ENCODE results near the gene NPB.

The NPB gene

GRCh38 chr17:81931557-81932332 lies 29.7 kb downstream of the NPB start:
- no peak overlapping the region for H3K4me3 ChIP-seq (ENCODE audit: control insufficient read depth, low read depth, low read length)
- TF ChIP-seq CTCF (conservative IDR thresholded peaks at IDR 0.05; ENCODE audit: control insufficient read depth, insufficient read depth, low read depth, low read length) = no peak
- DNase-seq (ENCODE audit: low read depth) = no peak

- no peak for TF ChIP-seq CTCF (conservative IDR thresholded peaks at IDR 0.05; ENCODE audit: control insufficient read depth, insufficient read depth, low read depth, low read length)
- no peak for DNase-seq (ENCODE audit: low read depth)
- H3K4me3 ChIP-seq (ENCODE audit: control insufficient read depth, low read depth, low read length) = no peak overlapping the region
Measured at GRCh38 chr17:81932333-81932983, 30.4 kb downstream of the NPB start.

GRCh38 chr17:81933178-81933699 lies 31.2 kb downstream of the NPB start:
- DNase-seq (ENCODE audit: low read depth) = no peak

GRCh38 chr17:81934098-81934757 lies 32.2 kb downstream of the NPB start:
- H3K4me3 ChIP-seq (ENCODE audit: control insufficient read depth, low read depth, low read length) = no peak overlapping the region
- no peak for DNase-seq (ENCODE audit: low read depth)
- no peak for TF ChIP-seq CTCF (conservative IDR thresholded peaks at IDR 0.05; ENCODE audit: control insufficient read depth, insufficient read depth, low read depth, low read length)

More at GRCh38 chr17:81933178-81933699, 31.2 kb downstream of the NPB start:
- H3K4me3 ChIP-seq (ENCODE audit: control insufficient read depth, low read depth, low read length) = no peak overlapping the region
- TF ChIP-seq CTCF (conservative IDR thresholded peaks at IDR 0.05; ENCODE audit: control insufficient read depth, insufficient read depth, low read depth, low read length) = no peak

GRCh38 chr17:81934850-81935708 lies 33.0 kb downstream of the NPB start:
- no peak for TF ChIP-seq CTCF (conservative IDR thresholded peaks at IDR 0.05; ENCODE audit: control insufficient read depth, insufficient read depth, low read depth, low read length)
- no peak overlapping the region for H3K4me3 ChIP-seq (ENCODE audit: control insufficient read depth, low read depth, low read length)
- DNase-seq (ENCODE audit: low read depth) = no peak

GRCh38 chr17:81935709-81936084 lies 33.7 kb downstream of the NPB start:
- no peak for TF ChIP-seq CTCF (conservative IDR thresholded peaks at IDR 0.05; ENCODE audit: control insufficient read depth, insufficient read depth, low read depth, low read length)
- H3K4me3 ChIP-seq (ENCODE audit: control insufficient read depth, low read depth, low read length) = peak overlapping the region; percentile 17

More at GRCh38 chr17:81935709-81936084, 33.7 kb downstream of the NPB start:
- DNase-seq (ENCODE audit: low read depth) = no peak
